ENCODE results near the gene LAMTOR4. TPM values are rescaled to one million over a fixed set of nuclear protein-coding genes. Genes with fewer than 3 reads are reported as not detected.
A peak's percentile ranks its signal among the peaks of the same experiment; 100 is the strongest.
"Not testable (repeated sequence)": the region's sequence is repeated elsewhere in the genome, so short reads cannot be mapped to it uniquely, and the experiment has no call there.

The LAMTOR4 gene
- total RNA-seq, 2 experiments from 2014 or later = 164 to 167 TPM

DNA sequence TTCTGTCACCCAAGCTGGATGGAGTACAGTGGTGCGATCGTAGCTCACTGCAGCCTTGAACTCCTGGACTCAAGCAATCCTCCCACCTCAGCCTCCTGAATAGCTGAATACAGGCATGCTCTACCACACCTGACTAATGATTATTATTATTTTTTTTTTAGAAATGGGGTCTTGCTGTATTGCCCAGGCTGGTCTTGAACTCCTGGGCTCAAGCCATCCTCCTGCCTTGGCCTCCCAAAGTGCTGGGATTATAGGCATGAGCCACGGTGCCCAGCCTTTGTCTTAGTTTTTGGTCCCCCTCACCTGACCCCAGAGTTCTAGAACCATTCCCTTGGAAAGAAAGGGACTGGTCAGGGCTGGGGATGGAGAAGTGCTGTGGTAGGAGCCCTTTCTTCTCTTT lies 31.4 kb downstream of the LAMTOR4 start:
- Mint-ChIP-seq H3K27me3 (peaks cover 12% of the 10 kb centered on the region), H3K4me1 (peaks cover 48% of the 10 kb centered on the region), H3K36me3 (ENCODE audit: low read depth) (peaks cover 14% of the 10 kb centered on the region), H3K4me3 (peak overlapping the region; percentile 24), H3K27ac (peak overlapping the region; percentile 84)
- not testable (repeated sequence) for DNase-seq, H3K9me3 Mint-ChIP-seq
- ChIA-PET POLR2A (interaction anchor here (0.8 to 4.6 kb wide), 5 partner anchors 13 to 249 kb away, joined by 3 to 30 read pairs (median 4); partner anchors contain the start of genes AP4M1, GAL3ST4, LAMTOR4 and MCM7), CTCF (interaction anchor here (1.2 to 3.0 kb wide), 4 partner anchors 9 to 235 kb away, joined by 3 to 14 read pairs (median 6); partner anchors contain the start of gene GAL3ST4)

DNA sequence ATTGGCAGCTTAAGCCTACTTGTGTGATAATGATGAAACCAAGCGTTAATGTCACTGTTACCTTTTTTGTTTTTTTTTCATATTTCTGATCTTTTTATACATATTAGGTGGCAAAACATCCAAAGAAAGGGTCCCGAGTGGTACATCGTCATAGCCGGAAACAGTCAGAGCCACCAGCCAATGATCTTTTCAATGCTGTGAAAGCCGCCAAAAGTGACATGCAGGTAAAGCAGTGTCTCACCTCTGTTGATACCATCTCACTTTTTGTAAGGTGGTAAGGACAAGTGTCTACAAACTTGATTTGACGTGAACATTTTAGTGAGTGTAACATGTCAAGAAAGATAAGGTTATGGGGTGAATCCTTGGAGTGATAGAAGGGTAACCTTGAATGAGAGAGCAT lies 33.9 kb downstream of the LAMTOR4 start:
- H3K36me3 Mint-ChIP-seq (ENCODE audit: low read depth) = peaks cover 14% of the 10 kb centered on the region
- H3K4me1 Mint-ChIP-seq = peaks cover 40% of the 10 kb centered on the region
- CTCF ChIA-PET = interaction anchor here (1.1 to 1.2 kb wide), 2 partner anchors 17 to 50 kb away, joined by 3 read pairs; no protein-coding TSS in a partner anchor
- H3K27ac Mint-ChIP-seq, H3K9me3 Mint-ChIP-seq, H3K27me3 Mint-ChIP-seq, POLR2A ChIA-PET, H3K4me3 Mint-ChIP-seq, DNase-seq: not testable (repeated sequence)

DNA sequence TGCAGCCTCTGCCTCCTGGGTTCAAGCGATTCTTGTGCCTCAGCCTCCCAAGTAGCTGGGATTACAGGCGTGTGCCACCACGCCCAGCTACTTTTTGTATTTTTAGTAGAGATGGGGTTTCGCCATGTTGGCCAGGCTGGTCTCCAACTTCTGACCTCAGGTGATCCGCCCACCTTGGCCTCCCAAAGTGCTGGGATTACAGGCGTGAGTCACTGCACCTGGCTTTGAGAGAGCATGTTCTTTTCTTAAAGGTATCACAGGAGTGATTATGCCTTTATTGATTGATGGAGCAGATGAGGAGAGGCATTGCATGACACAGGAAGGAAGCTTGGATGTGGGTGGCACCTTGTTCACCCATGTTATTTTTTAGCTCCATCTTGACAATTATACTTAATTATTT lies 34.4 kb downstream of the LAMTOR4 start:
- ChIA-PET CTCF (interaction anchor here (0.6 to 1.2 kb wide), 3 partner anchors 17 to 50 kb away, joined by 3 read pairs; no protein-coding TSS in a partner anchor), POLR2A (interaction anchor here (0.8 kb wide), 1 partner anchor 82 kb away, joined by 3 read pairs; the partner anchor contains the start of genes AP4M1 and MCM7)
- H3K27ac Mint-ChIP-seq, DNase-seq, H3K4me3 Mint-ChIP-seq, H3K27me3 Mint-ChIP-seq, H3K9me3 Mint-ChIP-seq: not testable (repeated sequence)
- Mint-ChIP-seq H3K4me1 (peaks cover 35% of the 10 kb centered on the region), H3K36me3 (ENCODE audit: low read depth) (peaks cover 14% of the 10 kb centered on the region)

DNA sequence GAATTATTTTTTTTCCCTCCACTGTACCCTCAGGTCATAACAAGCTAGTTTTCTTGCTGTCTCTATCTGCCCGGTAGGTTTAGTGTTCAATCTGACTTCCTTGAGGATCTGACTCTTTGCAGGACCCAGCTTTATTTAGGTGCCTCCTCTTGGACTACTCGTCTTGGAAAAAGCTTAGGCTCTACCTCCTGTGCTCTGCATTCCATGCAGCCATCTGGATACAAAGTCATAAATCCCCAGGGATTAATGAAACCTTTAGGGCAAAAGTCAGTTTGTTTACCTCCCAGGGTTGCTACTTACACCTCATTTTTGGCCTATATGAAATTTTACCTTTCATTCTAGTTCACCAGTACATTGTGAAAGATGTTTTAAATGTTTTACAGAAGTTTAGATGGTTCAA lies 37.0 kb downstream of the LAMTOR4 start:
- peaks cover 8% of the 10 kb centered on the region for H3K36me3 Mint-ChIP-seq (ENCODE audit: low read depth)
- H3K4me1 Mint-ChIP-seq = peaks cover 31% of the 10 kb centered on the region
- CTCF ChIA-PET = interaction anchor here (1.0 to 1.3 kb wide), 2 partner anchors 20 to 53 kb away, joined by 3 to 6 read pairs; no protein-coding TSS in a partner anchor
- POLR2A ChIA-PET = no interaction called here
- H3K27ac Mint-ChIP-seq = no peak overlapping the region
- H3K9me3 Mint-ChIP-seq = no peaks in the 10 kb centered on the region
- DNase-seq = no peak
- no peaks in the 10 kb centered on the region for H3K27me3 Mint-ChIP-seq
- H3K4me3 Mint-ChIP-seq = no peak overlapping the region

DNA sequence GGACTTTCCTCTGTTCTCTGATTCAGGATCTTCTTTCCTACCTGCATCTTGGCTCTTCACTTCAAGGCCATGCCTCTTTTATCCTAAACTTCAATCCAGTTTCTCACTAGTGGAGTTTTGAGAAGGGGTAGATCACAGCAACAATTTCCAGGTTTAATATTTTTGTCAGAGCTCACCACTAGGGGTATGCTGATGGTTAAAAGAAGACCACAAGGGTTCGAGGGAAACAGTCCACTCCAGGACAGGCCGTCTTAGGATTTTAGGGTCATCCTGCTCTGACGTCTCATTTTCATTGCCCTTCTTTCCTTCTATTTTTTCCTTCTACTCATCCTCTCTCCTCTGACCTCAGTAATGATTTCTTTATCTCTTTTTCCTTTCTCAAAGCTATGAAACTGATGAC lies 40.3 kb downstream of the LAMTOR4 start:
- no peak overlapping the region for H3K4me3 Mint-ChIP-seq
- no peak for DNase-seq
- no peaks in the 10 kb centered on the region for H3K27me3 Mint-ChIP-seq
- peaks cover 16% of the 10 kb centered on the region for H3K4me1 Mint-ChIP-seq
- ChIA-PET POLR2A (interaction anchor here (1.1 kb wide), 1 partner anchor 32 kb away, joined by 5 read pairs; no protein-coding TSS in a partner anchor), CTCF (interaction anchor here (0.8 to 2.7 kb wide), 7 partner anchors 9 to 218 kb away, joined by 3 to 31 read pairs (median 13); partner anchors contain the start of genes GPC2 and STAG3)
- no peak overlapping the region for H3K27ac Mint-ChIP-seq
- no peaks in the 10 kb centered on the region for H3K9me3 Mint-ChIP-seq
- H3K36me3 Mint-ChIP-seq (ENCODE audit: low read depth) = no peaks in the 10 kb centered on the region

DNA sequence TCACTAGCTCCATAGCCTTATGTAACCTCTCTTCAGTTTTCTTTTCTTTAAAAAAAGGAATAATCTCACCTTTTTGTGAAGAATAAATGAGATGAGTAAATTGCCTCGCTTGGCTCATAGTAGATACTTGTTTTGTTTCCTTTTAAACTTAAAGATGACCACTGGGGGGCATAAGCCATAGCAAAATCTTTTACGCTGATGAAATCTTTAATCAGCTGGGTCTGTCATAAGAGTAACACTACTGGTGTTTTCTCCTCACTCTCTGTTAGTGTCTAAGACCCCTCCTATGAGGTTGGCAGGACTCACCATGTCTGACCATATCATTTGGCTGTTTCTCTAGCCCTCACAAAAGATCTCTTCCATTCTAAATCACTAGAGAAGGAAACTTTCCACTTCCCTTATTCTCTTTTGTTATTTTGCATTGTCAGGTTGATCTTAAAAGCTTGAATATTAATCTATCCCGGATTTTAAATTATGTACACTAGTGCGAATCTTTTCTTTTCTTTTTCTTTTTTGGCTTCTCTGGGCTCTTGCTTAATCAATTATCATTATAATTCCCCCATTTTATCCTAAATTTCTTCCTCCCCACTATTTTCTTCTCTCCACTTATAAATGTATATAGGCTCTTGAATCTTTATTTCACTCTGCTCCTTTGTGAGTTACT lies 41.5 kb downstream of the LAMTOR4 start:
- POLR2A ChIA-PET = interaction anchor here (1.1 to 1.5 kb wide), 6 partner anchors 13 to 31 kb away, joined by 3 to 9 read pairs (median 5); partner anchors contain the start of genes GPC2 and STAG3
- Mint-ChIP-seq H3K36me3 (ENCODE audit: low read depth) (no peaks in the 10 kb centered on the region), H3K27me3 (no peaks in the 10 kb centered on the region), H3K27ac (peak overlapping the region; percentile 50), H3K4me1 (peaks cover 16% of the 10 kb centered on the region), H3K4me3 (no peak overlapping the region), H3K9me3 (no peaks in the 10 kb centered on the region)
- CTCF ChIA-PET = interaction anchor here (0.6 to 2.7 kb wide), 15 partner anchors 10 to 839 kb away, joined by 3 to 31 read pairs (median 4); partner anchors contain the start of genes GAL3ST4, GPC2 and STAG3
- DNase-seq = no peak

DNA sequence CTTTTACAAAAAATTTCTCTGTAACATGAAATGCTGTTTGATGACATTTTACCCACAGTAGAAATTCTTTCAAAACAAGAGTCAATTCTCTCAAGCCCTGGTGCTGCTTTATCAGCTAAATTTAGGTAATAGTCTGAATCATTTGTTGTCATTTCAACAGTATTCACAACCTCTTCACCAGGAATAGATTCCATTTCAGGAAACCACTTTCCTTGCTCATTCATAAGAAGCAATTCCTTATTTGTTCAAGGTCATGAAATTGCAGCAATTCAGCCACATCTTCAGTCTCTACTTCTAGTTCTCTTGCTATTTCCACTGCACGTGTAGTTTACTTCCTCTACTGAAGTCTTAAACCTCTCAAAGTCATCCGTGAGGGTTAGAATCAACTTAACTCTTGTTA lies 43.1 kb downstream of the LAMTOR4 start:
- H3K9me3 Mint-ChIP-seq = no peaks in the 10 kb centered on the region
- H3K27me3 Mint-ChIP-seq = no peaks in the 10 kb centered on the region
- H3K27ac Mint-ChIP-seq = no peak overlapping the region
- peaks cover 17% of the 10 kb centered on the region for H3K4me1 Mint-ChIP-seq
- H3K4me3 Mint-ChIP-seq = no peak overlapping the region
- ChIA-PET POLR2A (no interaction called here), CTCF (no interaction called here)
- no peaks in the 10 kb centered on the region for H3K36me3 Mint-ChIP-seq (ENCODE audit: low read depth)
- DNase-seq = no peak

DNA sequence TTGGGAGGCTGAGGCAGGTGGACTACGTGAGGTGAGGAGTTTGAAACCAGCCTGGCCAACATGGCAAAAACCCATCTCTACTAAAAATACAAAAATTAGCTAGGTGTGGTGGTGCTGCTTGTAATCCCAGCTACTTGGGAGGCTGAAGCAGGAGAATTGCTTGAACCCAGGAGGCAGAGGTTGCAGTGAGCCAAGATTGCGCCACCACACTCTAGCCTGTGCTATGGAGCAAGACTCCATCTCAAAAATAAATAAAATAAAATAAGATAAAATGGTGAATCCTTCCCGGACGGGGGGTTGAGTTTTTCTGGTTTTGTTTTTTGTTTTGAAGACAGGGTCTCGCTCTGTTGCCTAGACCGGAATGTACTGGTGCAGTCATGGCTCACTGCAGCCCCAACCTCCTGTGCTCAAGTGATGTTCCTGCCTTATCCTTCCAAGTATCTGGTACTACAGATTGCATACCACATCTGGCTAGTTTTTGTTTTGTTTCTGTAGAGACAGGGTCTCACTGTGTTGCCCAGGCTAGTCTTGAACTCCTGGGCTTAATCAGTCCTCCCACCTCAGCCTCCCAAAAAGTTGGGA lies 43.7 kb downstream of the LAMTOR4 start:
- H3K4me1 Mint-ChIP-seq = peaks cover 17% of the 10 kb centered on the region
- not testable (repeated sequence) for H3K27me3 Mint-ChIP-seq; H3K36me3 Mint-ChIP-seq (ENCODE audit: low read depth); H3K9me3 Mint-ChIP-seq; H3K4me3 Mint-ChIP-seq; H3K27ac Mint-ChIP-seq; DNase-seq
- ChIA-PET POLR2A (interaction anchor here (1.1 kb wide), 1 partner anchor 10 kb away, joined by 3 read pairs; no protein-coding TSS in a partner anchor), CTCF (interaction anchor here (1.5 to 1.8 kb wide), 2 partner anchors 10 to 15 kb away, joined by 3 to 5 read pairs; no protein-coding TSS in a partner anchor)

DNA sequence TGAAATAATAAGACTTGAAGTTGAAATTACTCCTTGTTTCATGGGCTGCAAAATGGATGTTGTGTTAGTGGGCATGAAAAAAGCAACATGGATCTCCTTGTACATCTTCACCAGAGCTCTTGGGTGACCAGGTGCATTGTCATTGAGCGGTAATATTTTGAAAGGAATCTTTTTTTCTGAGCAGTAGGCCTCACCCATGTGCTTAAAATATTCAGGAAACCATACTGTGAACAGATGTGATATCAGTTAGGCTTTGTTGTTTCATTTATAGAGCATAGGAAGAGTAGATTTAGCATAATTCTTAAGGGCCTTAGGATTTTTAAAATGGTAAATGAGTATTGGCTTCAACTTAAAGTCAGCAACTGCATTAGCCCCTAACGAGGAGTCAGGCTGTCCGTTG lies 44.3 kb downstream of the LAMTOR4 start:
- Mint-ChIP-seq H3K27me3 (no peaks in the 10 kb centered on the region), H3K9me3 (no peaks in the 10 kb centered on the region), H3K27ac (no peak overlapping the region), H3K4me3 (no peak overlapping the region), H3K4me1 (peaks cover 17% of the 10 kb centered on the region), H3K36me3 (ENCODE audit: low read depth) (no peaks in the 10 kb centered on the region)
- DNase-seq = no peak
- CTCF ChIA-PET = interaction anchor here (1.5 to 1.8 kb wide), 3 partner anchors 10 to 60 kb away, joined by 3 to 5 read pairs (median 3); no protein-coding TSS in a partner anchor
- POLR2A ChIA-PET = interaction anchor here (1.1 kb wide), 1 partner anchor 10 kb away, joined by 3 read pairs; no protein-coding TSS in a partner anchor

DNA sequence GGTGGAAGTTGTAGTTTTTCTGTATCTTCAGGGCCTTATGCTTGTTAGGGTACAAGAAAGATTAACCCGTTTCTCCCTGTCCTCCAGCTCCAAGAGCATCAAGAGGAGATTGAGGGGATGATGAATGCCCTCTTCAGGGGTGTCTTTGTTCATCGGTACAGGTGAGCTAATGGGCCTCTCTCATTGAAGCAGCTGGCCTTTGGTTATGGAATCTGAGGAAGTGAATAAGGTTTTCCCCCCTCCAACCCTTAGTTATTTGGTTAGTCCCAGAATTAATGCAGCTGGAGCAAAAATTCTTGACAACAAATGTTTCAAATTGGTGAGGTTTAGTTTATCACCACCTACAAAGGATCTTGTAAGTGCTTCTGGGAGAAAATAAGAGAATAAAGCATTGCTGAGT lies 46.5 kb downstream of the LAMTOR4 start:
- Mint-ChIP-seq H3K27ac (no peak overlapping the region), H3K4me1 (peaks cover 14% of the 10 kb centered on the region), H3K27me3 (peaks cover 7% of the 10 kb centered on the region), H3K9me3 (no peaks in the 10 kb centered on the region), H3K4me3 (no peak overlapping the region), H3K36me3 (ENCODE audit: low read depth) (no peaks in the 10 kb centered on the region)
- DNase-seq = no peak
- ChIA-PET CTCF (no interaction called here), POLR2A (interaction anchor here (1.4 kb wide), 1 partner anchor 11 kb away, joined by 3 read pairs; no protein-coding TSS in a partner anchor)

DNA sequence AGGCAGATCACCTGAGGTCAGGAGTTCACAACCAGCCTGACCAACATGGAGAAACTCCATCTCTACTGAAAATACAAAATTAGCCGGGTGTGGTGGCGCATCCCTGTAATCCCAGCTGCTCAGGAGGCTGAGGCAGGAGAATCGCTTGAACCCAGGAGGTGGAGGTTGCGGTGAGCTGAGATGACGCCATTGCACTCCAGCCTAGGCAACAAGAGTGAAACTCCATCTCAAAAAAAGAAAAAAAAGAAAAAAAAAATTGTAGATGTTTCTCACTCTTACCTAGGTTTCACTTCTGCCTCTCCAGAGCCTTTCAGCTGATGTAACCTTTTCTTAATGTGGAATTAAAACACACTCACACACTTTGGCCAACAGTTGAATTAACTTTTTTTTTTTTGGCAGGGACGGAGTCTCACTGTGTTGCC lies 47.2 kb downstream of the LAMTOR4 start:
- H3K27me3 Mint-ChIP-seq; H3K4me3 Mint-ChIP-seq; CTCF ChIA-PET; H3K27ac Mint-ChIP-seq; H3K4me1 Mint-ChIP-seq; DNase-seq; H3K36me3 Mint-ChIP-seq (ENCODE audit: low read depth); H3K9me3 Mint-ChIP-seq: not testable (repeated sequence)
- POLR2A ChIA-PET = interaction anchor here (1.4 kb wide), 1 partner anchor 10 kb away, joined by 3 read pairs; no protein-coding TSS in a partner anchor

DNA sequence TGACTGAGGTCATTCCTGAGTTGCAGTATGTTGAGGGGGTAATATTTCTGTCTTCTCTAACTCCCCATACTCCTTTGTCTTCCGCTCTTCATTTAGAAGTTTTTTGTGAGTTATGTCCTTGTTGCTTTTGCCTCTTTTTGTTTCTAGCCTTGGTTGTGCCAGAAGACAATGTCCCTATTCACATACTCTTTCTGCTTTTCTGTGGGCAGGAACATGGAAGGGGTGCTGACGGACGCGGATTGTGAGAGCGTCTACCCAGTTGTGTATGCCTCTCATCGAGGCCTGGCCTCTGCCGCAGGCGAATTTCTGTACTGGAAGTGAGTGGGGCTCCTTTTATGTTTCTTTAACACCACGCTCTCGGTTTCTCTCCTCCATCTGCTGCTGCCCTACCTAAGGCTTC lies 49.5 kb downstream of the LAMTOR4 start:
- POLR2A ChIA-PET = no interaction called here
- DNase-seq = no peak
- peaks cover 1% of the 10 kb centered on the region for H3K4me1 Mint-ChIP-seq
- H3K27ac Mint-ChIP-seq = no peak overlapping the region
- H3K27me3 Mint-ChIP-seq = peaks cover 9% of the 10 kb centered on the region
- CTCF ChIA-PET = interaction anchor here (0.6 kb wide), 1 partner anchor 82 kb away, joined by 3 read pairs; no protein-coding TSS in a partner anchor
- H3K36me3 Mint-ChIP-seq (ENCODE audit: low read depth) = peaks cover 2% of the 10 kb centered on the region
- H3K9me3 Mint-ChIP-seq = no peaks in the 10 kb centered on the region
- no peak overlapping the region for H3K4me3 Mint-ChIP-seq

DNA sequence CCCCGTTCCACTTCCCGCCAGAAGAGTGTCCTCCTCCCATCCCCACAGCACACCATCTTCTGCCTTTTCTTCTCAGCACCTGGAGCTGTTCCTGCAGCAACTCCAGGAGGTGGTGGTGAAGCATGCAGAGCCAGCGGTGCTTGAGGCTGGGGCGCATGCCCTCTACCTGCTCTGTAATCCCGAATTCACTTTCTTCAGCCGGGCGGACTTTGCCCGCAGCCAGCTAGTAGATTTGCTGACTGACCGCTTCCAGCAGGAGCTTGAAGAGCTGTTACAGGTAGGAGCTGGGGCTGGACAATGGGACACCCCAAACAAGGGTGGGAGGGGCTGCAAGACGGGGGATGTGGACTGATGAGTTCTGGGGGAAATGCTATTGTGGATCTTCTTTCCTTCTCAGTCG lies 52.0 kb downstream of the LAMTOR4 start:
- ChIA-PET CTCF (interaction anchor here (0.9 to 1.2 kb wide), 2 partner anchors 10 to 96 kb away, joined by 3 to 4 read pairs; no protein-coding TSS in a partner anchor), POLR2A (interaction anchor here (2.6 kb wide), 1 partner anchor 9 kb away, joined by 10 read pairs; no protein-coding TSS in a partner anchor)
- no peak for DNase-seq
- peaks cover 9% of the 10 kb centered on the region for H3K27me3 Mint-ChIP-seq
- no peak overlapping the region for H3K27ac Mint-ChIP-seq
- H3K4me1 Mint-ChIP-seq = peaks cover 5% of the 10 kb centered on the region
- H3K4me3 Mint-ChIP-seq = no peak overlapping the region
- peaks cover 2% of the 10 kb centered on the region for H3K36me3 Mint-ChIP-seq (ENCODE audit: low read depth)
- H3K9me3 Mint-ChIP-seq = no peaks in the 10 kb centered on the region
